ENCODE data around the gene MALT1. TPM values are rescaled to one million over a fixed set of nuclear protein-coding genes. Genes with fewer than 3 reads are reported as not detected.
"Not testable (repeated sequence)": the region's sequence is repeated elsewhere in the genome, so short reads cannot be mapped to it uniquely, and the experiment has no call there.

MALT1 gene
- total RNA-seq, 4 donors from 2014 or later = 9.9 to 24.8 (median 12.9) TPM

DNA sequence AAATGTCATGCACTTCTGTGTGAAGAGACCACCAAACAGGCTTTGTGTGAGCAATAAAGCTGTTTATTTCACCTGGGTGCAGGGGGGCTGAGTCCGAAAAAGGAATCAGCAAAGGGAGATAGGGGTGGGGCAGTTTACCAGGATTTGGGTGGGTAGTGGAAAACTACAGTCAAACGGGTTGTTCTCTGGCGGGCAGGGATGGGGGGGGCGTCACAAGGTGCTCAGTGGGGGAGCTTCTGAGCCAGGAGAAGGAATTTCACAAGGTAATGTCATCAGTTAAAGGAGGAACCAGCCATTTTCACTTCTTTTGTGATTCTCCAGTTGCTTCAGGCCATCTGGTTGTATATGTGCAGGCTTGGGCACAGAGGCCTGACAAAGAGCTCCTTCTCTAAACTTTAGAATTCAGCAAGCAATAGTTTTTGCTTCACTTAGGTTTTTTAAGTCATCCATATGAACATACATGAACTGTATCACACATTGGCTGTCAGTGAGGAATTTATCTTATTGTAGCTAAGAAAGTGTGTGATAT is 24.9 kb upstream of the MALT1 start:
- H3K4me1 ChIP-seq = no peaks in the 10 kb centered on the region
- H3K27me3 ChIP-seq = no peaks in the 10 kb centered on the region
- no peak for TF ChIP-seq POLR2A (IDR thresholded peaks at IDR 0.05)
- TF ChIP-seq, protein P1, sequence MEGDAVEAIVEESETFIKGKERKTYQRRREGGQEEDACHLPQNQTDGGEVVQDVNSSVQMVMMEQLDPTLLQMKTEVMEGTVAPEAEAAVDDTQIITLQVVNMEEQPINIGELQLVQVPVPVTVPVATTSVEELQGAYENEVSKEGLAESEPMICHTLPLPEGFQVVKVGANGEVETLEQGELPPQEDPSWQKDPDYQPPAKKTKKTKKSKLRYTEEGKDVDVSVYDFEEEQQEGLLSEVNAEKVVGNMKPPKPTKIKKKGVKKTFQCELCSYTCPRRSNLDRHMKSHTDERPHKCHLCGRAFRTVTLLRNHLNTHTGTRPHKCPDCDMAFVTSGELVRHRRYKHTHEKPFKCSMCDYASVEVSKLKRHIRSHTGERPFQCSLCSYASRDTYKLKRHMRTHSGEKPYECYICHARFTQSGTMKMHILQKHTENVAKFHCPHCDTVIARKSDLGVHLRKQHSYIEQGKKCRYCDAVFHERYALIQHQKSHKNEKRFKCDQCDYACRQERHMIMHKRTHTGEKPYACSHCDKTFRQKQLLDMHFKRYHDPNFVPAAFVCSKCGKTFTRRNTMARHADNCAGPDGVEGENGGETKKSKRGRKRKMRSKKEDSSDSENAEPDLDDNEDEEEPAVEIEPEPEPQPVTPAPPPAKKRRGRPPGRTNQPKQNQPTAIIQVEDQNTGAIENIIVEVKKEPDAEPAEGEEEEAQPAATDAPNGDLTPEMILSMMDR (IDR thresholded peaks at IDR 0.05 in 4 of 5, conservative IDR thresholded peaks at IDR 0.05 in 1 of 5) = no peak
- ATAC-seq = no peak
- intact Hi-C loops (cut with DNase I; ENCODE audit: low total_unique reads) = no loop called here
- H3K36me3 ChIP-seq = no peaks in the 10 kb centered on the region
- no peak overlapping the region for H3K4me3 ChIP-seq
- in situ Hi-C loops (cut with MboI; ENCODE audit: low sequenced_read_pairs in 4 of 4) = no loop called here
- H3K9me3 ChIP-seq = no peaks in the 10 kb centered on the region
- H3K27ac ChIP-seq = no peak overlapping the region
- DNase-seq = no peak

DNA sequence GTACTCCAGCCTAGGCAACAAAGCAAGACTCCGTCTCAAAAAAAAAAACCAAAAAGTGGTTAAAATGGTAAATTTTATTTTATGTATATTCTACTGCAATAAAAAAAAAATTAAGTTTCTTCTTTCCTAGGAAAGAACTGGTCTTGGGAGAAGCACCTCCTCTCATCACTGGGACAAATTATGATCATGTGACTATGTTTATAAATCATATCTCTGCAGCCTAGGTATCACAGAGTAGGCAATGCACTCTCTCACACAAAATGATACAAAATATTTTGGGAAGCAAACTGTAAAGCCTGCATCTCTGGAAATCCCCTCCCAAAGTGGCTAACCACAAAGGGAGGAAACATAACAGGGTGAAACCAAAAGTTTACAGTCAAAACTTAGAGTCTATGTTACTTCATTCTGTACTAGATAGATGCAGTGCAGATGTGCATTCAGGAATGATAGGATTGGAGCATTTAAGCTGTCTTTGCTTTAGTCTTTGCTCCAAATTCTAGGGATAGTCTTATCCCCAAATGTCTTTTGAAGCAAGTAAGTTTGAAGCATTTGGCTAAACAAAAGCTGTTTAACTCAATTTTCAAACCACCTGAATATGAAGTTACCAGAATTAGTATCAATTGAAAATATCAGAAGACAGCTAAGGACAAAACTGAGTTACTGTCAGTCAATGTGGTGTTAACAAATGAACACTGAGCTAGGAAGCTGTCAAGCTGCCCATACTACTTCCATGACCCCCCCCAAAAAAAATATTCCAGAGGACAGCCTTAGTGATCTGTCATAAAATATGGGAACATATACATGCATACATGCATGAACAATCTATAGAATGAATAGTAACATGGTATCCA is 21.1 kb upstream of the MALT1 start:
- no peaks in the 10 kb centered on the region for H3K27me3 ChIP-seq
- in situ Hi-C loops (cut with MboI; ENCODE audit: low sequenced_read_pairs in 4 of 4) (loop anchor here in 2 of 4 donors (25.0 kb wide), 1 partner anchor 113 kb away; no protein-coding TSS in a partner anchor), intact Hi-C loops (cut with DNase I; ENCODE audit: low total_unique reads) (no loop called here)
- H3K9me3 ChIP-seq = no peaks in the 10 kb centered on the region
- no peaks in the 10 kb centered on the region for H3K4me1 ChIP-seq
- H3K36me3 ChIP-seq = no peaks in the 10 kb centered on the region
- TF ChIP-seq, protein P1 (IDR thresholded peaks at IDR 0.05 in 4 of 5, conservative IDR thresholded peaks at IDR 0.05 in 1 of 5) = no peak
- TF ChIP-seq POLR2A (IDR thresholded peaks at IDR 0.05) = no peak
- no peak overlapping the region for H3K27ac ChIP-seq
- ATAC-seq (no peak), DNase-seq (no peak)
- no peak overlapping the region for H3K4me3 ChIP-seq

DNA sequence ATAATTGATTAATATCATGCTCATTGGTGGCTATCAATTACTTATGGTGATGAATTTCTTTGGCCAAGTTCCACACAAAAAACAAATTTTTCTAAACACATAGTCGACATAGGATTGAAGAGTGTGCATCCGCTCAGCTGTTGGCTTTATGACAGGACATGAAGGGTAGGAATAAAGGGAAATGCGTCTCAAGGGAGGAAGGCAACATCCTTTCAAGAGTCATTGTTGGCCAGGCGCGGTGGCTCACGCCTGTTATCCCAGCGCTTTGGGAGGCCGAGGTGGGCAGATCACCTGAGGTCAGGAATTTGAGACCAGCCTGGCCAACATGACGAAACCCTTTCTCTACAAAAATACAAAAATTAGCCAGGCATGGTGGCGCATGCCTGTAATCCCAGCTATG is 20.4 kb upstream of the MALT1 start:
- DNase-seq; H3K27ac ChIP-seq; H3K9me3 ChIP-seq; H3K4me1 ChIP-seq; H3K27me3 ChIP-seq; ATAC-seq; intact Hi-C loops (cut with DNase I; ENCODE audit: low total_unique reads); H3K4me3 ChIP-seq; H3K36me3 ChIP-seq: not testable (repeated sequence)
- in situ Hi-C loops (cut with MboI; ENCODE audit: low sequenced_read_pairs in 4 of 4) = loop anchor here in 2 of 4 donors (25.0 kb wide), 1 partner anchor 114 kb away; no protein-coding TSS in a partner anchor

DNA sequence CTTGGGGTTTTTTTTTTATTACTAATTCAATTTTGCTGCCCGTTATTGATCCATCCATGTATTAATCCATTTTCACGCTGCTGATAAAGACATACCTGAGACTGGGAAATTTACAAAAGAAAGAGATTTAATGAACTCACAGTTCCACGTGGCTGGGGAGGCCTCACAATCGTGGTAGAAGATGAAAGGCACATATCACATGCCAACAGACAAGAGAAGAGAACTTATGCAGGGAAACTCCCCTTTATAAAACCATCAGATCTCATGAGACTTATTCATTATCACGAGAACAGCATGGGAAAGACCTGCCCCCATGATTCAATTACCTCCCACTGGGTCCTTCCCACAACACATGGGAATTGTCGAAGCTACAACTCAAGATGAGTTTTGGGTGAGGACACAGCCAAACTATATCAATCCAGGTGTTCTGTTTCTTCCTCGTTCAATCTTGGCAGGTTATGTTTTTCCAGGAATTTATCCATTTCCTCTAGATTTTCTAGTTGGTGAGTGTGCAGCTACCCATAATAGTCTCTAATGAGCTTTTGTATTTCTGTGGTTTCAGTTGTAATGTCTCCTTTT is 18.0 kb upstream of the MALT1 start:
- H3K4me1 ChIP-seq; intact Hi-C loops (cut with DNase I; ENCODE audit: low total_unique reads); H3K4me3 ChIP-seq; H3K9me3 ChIP-seq; DNase-seq; H3K27me3 ChIP-seq; H3K36me3 ChIP-seq; H3K27ac ChIP-seq; ATAC-seq: not testable (repeated sequence)
- in situ Hi-C loops (cut with MboI; ENCODE audit: low sequenced_read_pairs in 4 of 4) = loop anchor here in 2 of 4 donors (25.0 kb wide), 1 partner anchor 116 kb away; no protein-coding TSS in a partner anchor

DNA sequence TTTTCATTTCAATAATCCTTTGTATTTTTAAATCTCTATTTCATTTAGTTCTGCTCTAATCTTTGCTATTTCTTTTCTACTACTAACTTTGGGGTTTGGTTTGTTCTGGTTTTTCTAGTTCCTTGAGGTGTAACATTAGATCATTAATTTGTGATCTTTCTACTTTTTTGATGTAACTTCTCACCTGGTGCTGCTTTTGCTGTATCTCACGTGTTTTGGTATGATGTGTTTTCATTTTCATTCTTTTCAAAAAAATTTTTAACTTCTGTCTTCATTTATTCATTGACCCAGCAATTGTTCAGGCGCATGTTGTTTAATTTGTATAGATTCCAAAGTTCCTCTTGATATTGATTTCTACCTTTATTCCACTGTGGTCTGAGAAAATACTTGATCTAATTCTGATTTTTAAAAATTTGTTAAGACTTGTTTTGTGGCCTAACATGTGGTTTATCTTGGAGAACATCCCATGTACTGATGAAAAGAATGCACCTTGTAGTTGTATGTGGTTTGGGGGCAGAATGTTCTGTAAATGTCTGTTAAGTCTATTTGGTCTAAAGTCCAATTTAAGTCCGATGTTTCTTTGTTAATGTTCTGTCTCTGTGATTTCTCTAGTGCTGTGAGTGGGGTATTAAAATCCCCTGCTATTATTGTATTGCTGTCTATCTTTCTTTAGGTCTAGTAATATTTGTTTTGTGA is 17.3 kb upstream of the MALT1 start:
- in situ Hi-C loops (cut with MboI; ENCODE audit: low sequenced_read_pairs in 4 of 4) (loop anchor here in 2 of 4 donors (25.0 kb wide), 1 partner anchor 117 kb away; no protein-coding TSS in a partner anchor), intact Hi-C loops (cut with DNase I; ENCODE audit: low total_unique reads) (no loop called here)
- TF ChIP-seq, protein P1 (IDR thresholded peaks at IDR 0.05 in 4 of 5, conservative IDR thresholded peaks at IDR 0.05 in 1 of 5) = no peak
- no peak for TF ChIP-seq POLR2A (IDR thresholded peaks at IDR 0.05)
- H3K36me3 ChIP-seq = no peaks in the 10 kb centered on the region
- no peaks in the 10 kb centered on the region for H3K27me3 ChIP-seq
- H3K4me1 ChIP-seq = no peaks in the 10 kb centered on the region
- no peak overlapping the region for H3K27ac ChIP-seq
- H3K4me3 ChIP-seq = no peak overlapping the region
- ATAC-seq (no peak), DNase-seq (no peak)
- H3K9me3 ChIP-seq = no peaks in the 10 kb centered on the region
